GM12891 (cell line): ENCODE data around the gene CACNA1A.

Source experiments
- PAX5 ChIP-seq: IDR thresholded peaks from 2 replicates; pipeline ENCODE4 v1.6.1; 2011; ENCODE audit warnings: low read length, moderate library complexity, mild to moderate bottlenecking; ENCODE audit not compliant: insufficient read depth, severe bottlenecking
- POLR2A ChIP-seq: IDR thresholded peaks from 2 replicates; pipeline ENCODE4 v1.6.1; 2011; ENCODE audit warnings: low read depth, low read length, control low read depth
- POLR2AphosphoS5 ChIP-seq: IDR thresholded peaks from 2 replicates; pipeline ENCODE4 v1.6.1; 2011; ENCODE audit warnings: low read depth, low read length, control low read depth
- POU2F2 ChIP-seq: IDR thresholded peaks from 2 replicates; pipeline ENCODE4 v1.6.1; 2011; ENCODE audit warnings: low read depth, mild to moderate bottlenecking, control low read depth, low read length, moderate library complexity
- SPI1 ChIP-seq: IDR thresholded peaks from 2 replicates; pipeline ENCODE4 v1.6.1; 2011; ENCODE audit warnings: low read depth, low read length, control low read depth
- TAF1 ChIP-seq: IDR thresholded peaks from 2 replicates; pipeline ENCODE4 v1.6.1; 2011; ENCODE audit warnings: low read depth, low read length, control low read depth

GRCh38 chr19:13240312-13241022 is 265.8 kb downstream of the CACNA1A start:
- TF ChIP-seq POLR2A = no peak
- no peak for TF ChIP-seq POLR2AphosphoS5
- TF ChIP-seq SPI1 = no peak
- TF ChIP-seq TAF1 = no peak
- TF ChIP-seq PAX5 = no peak
- no peak for TF ChIP-seq POU2F2
